SK-N-MC (cell line): ENCODE data around the gene OPCML.

ENCODE experiments used
- DNase-seq: peaks from one replicate; pipeline ENCODE4 v3.0.0-alpha.2; 2011; ENCODE audit warnings: low read depth, low spot score
- H3K27ac ChIP-seq: fragments of 200-600 bp; sonication (generic); 2 replicates; pipeline ENCODE4 v1.5.1; 2016; ENCODE audit warnings: mixed run types
- H3K36me3 ChIP-seq: fragments of 200-600 bp; sonication (generic); 2 replicates; pipeline ENCODE4 v1.6.1; 2017; ENCODE audit warnings: antibody characterized with exemption, low read length, mixed read lengths; ENCODE audit not compliant: insufficient read depth
- H3K4me3 ChIP-seq: fragments of 200-600 bp; sonication (generic); 2 replicates; pipeline ENCODE4 v1.5.1; 2016
- H3K9ac ChIP-seq: fragments of 200-600 bp; sonication (generic); 2 replicates; pipeline ENCODE4 v1.8.0; 2017; ENCODE audit warnings: mixed run types, mixed read lengths; ENCODE audit not compliant: insufficient read length
- H3K9me3 ChIP-seq: fragments of 200-600 bp; sonication (generic); 2 replicates; pipeline ENCODE4 v1.6.1; 2017; ENCODE audit warnings: low read depth, mild to moderate bottlenecking, antibody characterized with exemption, low read length, moderate library complexity, mixed read lengths
- EZH2 ChIP-seq: fragments of 200-600 bp; sonication (generic); IDR thresholded peaks from one replicate; pipeline ENCODE4 v1.6.1; 2017; ENCODE audit warnings: antibody characterized with exemption
- FOXP2 ChIP-seq: optimal IDR thresholded peaks from 2 replicates; pipeline ENCODE3; 2011; ENCODE audit warnings: mild to moderate bottlenecking, moderate library complexity; ENCODE audit not compliant: insufficient read depth; ENCODE audit errors: extremely low read length, control extremely low read depth
- POLR2AphosphoS5 ChIP-seq: IDR thresholded peaks from 2 replicates; pipeline ENCODE4 v1.6.1; 2012; ENCODE audit warnings: mild to moderate bottlenecking, low read depth, low read length, borderline replicate concordance

OPCML gene

DNA sequence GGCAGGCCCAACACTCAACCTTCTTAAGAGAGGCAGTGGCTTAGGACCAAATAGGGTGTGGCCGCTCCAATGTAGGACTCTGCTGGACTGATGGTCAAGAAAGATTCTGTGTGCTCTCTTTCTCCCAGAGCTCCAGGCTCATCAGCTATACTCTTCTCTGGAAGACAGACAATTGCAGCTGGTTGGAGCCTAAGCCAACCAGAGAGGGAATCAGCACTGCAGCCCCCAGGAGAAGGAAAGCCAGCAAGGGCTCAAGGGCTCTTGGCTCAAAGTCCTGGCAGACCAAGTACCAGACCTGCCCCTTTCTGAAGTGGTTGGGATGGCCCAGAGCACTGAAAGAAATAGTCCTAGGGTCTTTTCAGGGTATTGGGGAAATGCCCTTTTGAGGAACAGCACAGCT, 1084.5 kb downstream of the OPCML start:
- Histone ChIP-seq H3K9me3 (no peaks in the 10 kb centered on the region), H3K36me3 (no peaks in the 10 kb centered on the region), H3K4me3 (no peak overlapping the region), H3K27ac (no peak overlapping the region), H3K9ac (no peak overlapping the region)
- TF ChIP-seq EZH2 (no peak), POLR2AphosphoS5 (no peak), FOXP2 (no peak)
- no peak for DNase-seq

DNA sequence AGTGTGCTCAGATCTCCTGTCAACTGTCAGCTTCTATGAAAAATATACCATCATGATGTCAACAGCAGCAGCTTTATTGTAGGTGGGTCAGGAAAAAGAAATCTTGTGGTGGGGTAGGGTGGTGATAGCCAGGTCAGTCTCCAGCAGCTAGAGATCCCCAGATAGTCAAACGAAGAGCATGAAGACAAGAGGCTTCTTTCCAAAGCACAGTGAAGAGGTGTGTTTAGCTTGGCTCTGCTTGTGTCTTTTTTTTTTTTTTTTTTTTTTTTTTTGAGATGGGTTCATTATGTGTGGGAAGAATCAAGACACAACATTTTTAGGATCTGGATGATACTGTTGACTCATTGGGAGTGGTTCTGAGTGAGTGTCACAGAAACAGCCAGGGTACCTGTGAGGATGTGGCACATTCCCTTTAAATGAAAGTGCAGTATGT, 1086.4 kb downstream of the OPCML start:
- Histone ChIP-seq H3K36me3 (no peaks in the 10 kb centered on the region), H3K9ac (no peak overlapping the region), H3K27ac (no peak overlapping the region), H3K9me3 (no peaks in the 10 kb centered on the region), H3K4me3 (no peak overlapping the region)
- no peak for TF ChIP-seq EZH2
- DNase-seq, result no peak

DNA sequence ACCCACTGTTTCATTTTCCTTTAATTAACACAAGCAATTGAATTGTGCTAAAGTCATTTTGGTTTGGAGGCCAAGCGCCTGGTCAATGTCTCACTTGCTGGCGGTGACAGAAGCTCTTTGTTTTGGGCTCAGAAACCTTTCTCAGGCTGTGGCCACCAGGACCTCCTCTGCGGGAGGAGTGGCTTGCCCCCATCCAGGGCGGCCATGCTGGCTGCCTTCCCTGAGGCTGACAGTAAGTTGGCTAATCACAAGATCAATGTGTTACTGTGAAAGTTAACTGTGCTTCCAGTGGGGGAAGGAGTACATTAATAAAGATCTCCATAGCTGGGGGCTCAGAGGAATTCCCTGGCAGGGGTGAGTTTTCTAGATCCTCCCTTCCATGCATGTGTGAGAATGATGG, 1087.4 kb downstream of the OPCML start:
- no peak for DNase-seq
- no peak for TF ChIP-seq POLR2AphosphoS5
- TF ChIP-seq EZH2, result no peak
- no peak for TF ChIP-seq FOXP2
- Histone ChIP-seq H3K9ac (no peak overlapping the region), H3K9me3 (no peaks in the 10 kb centered on the region), H3K27ac (no peak overlapping the region), H3K36me3 (no peaks in the 10 kb centered on the region), H3K4me3 (no peak overlapping the region)

DNA sequence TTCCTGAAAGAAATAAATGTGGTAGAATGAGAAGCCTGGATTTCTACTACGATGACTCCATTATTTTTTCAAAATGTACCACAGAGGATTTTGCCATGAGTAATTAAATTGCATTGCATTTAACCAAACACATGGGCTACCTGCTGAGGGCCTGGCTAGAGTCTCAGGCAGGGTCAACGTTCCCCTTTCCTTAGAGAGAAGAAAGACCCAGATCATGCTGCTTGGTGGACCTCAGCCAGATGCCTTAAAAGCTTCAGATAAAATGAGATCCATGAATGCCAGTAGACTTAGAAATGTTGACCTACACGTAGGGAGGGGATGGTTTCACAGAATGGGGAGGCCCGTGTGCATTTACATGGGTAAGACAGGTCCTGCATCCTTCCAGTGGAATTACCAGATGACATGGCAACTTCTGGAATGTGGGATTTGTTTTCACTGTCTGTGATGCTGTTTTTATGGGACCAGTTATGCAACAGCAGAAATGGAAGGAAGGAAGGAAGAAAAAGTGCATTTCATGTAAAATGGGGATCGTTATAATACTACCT, 1092.5 kb downstream of the OPCML start:
- TF ChIP-seq POLR2AphosphoS5 (no peak), FOXP2 (no peak), EZH2 (no peak)
- no peaks in the 10 kb centered on the region for H3K36me3 ChIP-seq
- no peak overlapping the region for H3K9ac ChIP-seq
- no peak overlapping the region for H3K4me3 ChIP-seq
- DNase-seq, result no peak
- H3K27ac ChIP-seq, result no peak overlapping the region
- no peaks in the 10 kb centered on the region for H3K9me3 ChIP-seq

DNA sequence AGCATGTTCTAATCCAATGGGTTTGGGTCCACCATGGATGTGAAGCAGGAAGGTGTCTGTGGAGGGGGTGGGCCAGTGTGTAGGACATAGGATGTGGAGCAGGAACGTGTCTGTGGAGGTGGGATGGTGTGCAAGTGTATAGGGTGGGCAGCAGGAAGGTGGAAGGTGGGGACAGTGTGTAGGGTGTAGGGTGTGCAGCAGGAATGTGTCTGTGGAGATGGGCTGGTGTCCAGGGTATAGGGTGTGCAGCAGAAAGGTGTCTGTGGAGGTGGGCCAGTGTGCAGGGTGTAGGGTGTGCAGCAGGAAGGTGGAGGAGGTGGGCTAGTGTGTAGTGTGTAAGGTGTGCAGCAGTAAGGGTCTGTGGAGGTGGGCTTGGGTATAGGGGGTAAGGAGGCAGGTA, 1093.9 kb downstream of the OPCML start:
- Histone ChIP-seq H3K9me3 (no peaks in the 10 kb centered on the region), H3K27ac (no peak overlapping the region), H3K9ac (no peak overlapping the region), H3K36me3 (no peaks in the 10 kb centered on the region), H3K4me3 (no peak overlapping the region)
- TF ChIP-seq FOXP2, result no peak
- no peak for TF ChIP-seq EZH2
- no peak for TF ChIP-seq POLR2AphosphoS5
- DNase-seq, result no peak

DNA sequence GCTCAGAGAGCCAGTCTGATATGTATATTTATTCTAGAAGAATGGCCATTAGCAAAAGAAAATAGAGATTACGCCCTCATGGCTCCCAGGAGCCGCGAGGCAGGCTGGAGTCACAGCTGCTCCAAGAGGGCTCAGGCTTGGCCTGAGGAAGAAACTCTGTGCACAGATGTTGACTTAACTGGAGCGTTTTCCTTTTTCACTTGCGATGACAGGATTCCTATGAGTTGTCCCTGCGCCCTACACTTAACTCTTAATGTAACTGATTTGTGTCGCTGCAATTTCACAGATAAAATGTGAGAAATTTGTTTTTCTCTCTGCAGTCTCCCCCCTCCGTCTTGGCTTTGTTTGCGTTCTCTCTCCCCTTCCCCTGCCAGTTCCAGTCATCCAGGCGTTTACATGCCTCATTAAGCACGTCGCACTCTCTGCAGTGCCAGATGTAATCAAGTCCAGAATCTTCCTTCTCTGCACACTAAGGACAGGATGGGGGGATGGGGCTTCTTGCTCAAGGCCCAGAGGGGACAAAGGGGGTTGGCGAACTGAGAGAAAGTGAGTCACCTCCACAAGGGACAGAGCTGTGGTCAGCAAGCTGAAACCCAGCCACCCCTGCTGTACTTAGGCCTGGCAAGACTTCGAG, 1101.8 kb downstream of the OPCML start:
- Histone ChIP-seq H3K27ac (no peak overlapping the region), H3K9ac (no peak overlapping the region), H3K4me3 (no peak overlapping the region), H3K36me3 (no peaks in the 10 kb centered on the region), H3K9me3 (no peaks in the 10 kb centered on the region)
- no peak for TF ChIP-seq EZH2
- no peak for TF ChIP-seq POLR2AphosphoS5
- TF ChIP-seq FOXP2, result no peak
- no peak for DNase-seq

DNA sequence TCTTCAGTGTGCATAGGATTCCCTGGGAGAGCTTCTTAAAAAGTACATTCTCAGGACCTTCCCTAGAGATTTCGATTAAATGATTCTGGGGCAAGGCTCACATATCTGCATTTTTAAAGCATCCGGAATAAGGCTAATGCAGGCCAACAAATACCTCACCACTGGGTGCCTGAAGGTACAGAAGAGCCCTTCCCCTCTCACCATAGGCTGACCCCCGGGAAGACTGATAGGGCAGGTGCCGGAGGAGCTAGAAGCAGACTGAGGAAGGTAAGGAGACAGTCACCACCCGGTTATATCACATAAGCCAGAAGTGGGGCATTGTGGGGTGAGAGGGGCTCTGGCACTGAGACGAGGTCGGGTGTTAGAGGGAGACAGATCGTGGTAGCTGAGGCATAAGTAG, 1102.6 kb downstream of the OPCML start:
- TF ChIP-seq EZH2, result no peak

DNA sequence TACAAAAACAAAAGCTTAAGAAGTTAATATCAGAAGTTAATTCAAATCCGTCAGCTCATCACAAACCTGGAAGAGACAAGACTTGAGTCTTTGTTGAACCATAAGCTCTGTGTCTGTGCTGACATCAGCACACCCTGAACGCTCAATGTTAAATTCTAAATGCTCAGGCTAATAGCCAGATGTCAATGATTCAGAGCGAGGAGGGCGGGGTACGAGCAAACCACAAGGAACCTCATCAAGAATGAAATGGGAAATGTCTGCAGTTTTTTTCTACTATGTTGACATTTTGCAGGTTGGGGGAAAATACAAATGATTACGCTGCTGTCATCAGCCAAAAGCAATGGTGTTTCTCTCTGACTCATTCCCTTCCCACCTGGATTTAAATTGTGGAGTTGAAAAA, 1104.7 kb downstream of the OPCML start:
- TF ChIP-seq FOXP2 (no peak), POLR2AphosphoS5 (no peak), EZH2 (no peak)

More for the DNA sequence above, 1102.6 kb downstream of the OPCML start:
- DNase-seq, result no peak
- Histone ChIP-seq H3K4me3 (no peak overlapping the region), H3K27ac (no peak overlapping the region), H3K9me3 (no peaks in the 10 kb centered on the region), H3K9ac (no peak overlapping the region), H3K36me3 (no peaks in the 10 kb centered on the region)

DNA sequence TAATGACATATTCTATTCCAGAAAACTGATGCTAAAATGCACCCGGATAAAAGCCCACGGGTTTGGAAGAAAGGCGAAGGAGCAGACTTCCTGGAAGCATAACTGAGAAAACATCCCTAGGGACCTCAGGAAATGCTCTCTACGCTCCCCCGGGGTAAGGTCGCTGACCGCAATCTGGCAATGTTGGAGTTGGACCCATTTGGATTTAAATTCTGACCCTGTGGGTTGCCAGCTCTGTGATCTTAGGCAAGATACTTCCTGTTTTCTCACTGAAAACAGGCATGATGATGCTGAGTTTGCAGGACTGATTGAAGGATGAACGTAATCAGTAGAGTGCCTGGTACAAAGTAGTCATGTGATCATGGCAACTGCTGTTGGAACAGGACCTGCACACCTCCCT, 1107.9 kb downstream of the OPCML start:
- Histone ChIP-seq H3K27ac (no peak overlapping the region), H3K9ac (no peak overlapping the region), H3K4me3 (no peak overlapping the region), H3K9me3 (no peaks in the 10 kb centered on the region), H3K36me3 (no peaks in the 10 kb centered on the region)
- DNase-seq, result no peak
- no peak for TF ChIP-seq POLR2AphosphoS5
- TF ChIP-seq FOXP2, result no peak
- TF ChIP-seq EZH2, result no peak

More for the DNA sequence above, 1104.7 kb downstream of the OPCML start:
- H3K4me3 ChIP-seq, result no peak overlapping the region
- no peaks in the 10 kb centered on the region for H3K36me3 ChIP-seq
- no peak overlapping the region for H3K27ac ChIP-seq
- DNase-seq, result no peak
- no peak overlapping the region for H3K9ac ChIP-seq
- no peaks in the 10 kb centered on the region for H3K9me3 ChIP-seq
